Psoas muscle (tissue), 8 donors: ENCODE measurements around the gene CDK6. TPM values are rescaled to one million over a fixed set of nuclear protein-coding genes. Genes with fewer than 3 reads are reported as not detected.

ENCODE experiments used
- ATAC-seq, 4 donors: fragments of 200-7000 bp; cut with Tn5 transposase; one replicate each; pipeline ENCODE4 v1.9.1; 2020; ENCODE audit warnings: moderate library complexity in 3 of 4, mild to moderate bottlenecking in 2 of 4
- DNase-seq, 2 donors: peaks; one replicate each; pipeline ENCODE4 v3.0.0-alpha.2; 2020
- H3K27ac ChIP-seq: fragments of 200-600 bp; one replicate; pipeline ENCODE4 v1.8.0; 2022
- H3K27me3 ChIP-seq, 3 donors: fragments of 200-600 bp in 1 of 3; one replicate each; pipeline versions ENCODE4 v1.6.1 to v1.8.0; 2013 to 2022; ENCODE audit warnings: low read length in 2 of 3, mild to moderate bottlenecking in 2 of 3, moderate library complexity in 1 of 3; ENCODE audit not compliant: insufficient read depth in 3 of 3
- H3K36me3 ChIP-seq, 2 donors: fragments of 200-600 bp in 1 of 2; one replicate each; pipeline versions ENCODE4 v1.6.1 to v1.8.0; 2013 to 2022; ENCODE audit warnings: low read depth in 1 of 2, mild to moderate bottlenecking in 1 of 2, moderate library complexity in 1 of 2; ENCODE audit not compliant: insufficient read depth in 1 of 2
- H3K4me1 ChIP-seq: fragments of 200-600 bp; one replicate; pipeline ENCODE4 v1.8.0; 2022
- H3K4me3 ChIP-seq: fragments of 200-600 bp; one replicate; pipeline ENCODE4 v1.8.0; 2022; ENCODE audit warnings: mild to moderate bottlenecking
- H3K9me3 ChIP-seq: fragments of 200-600 bp; one replicate; pipeline ENCODE4 v1.8.0; 2022
- WGBS, 3 donors: extraction: QIAGEN DNeasy Blood & Tissue Kit; methylation state at CpG; one replicate each; pipeline versions ENCODE4 v1.1.6 to v1.1.7; 2013; 5-methylcytosine and 5-hydroxymethylcytosine counted together
- intact Hi-C, 2 donors: fragments of 100-400 bp; cut with DNase I; formaldehyde crosslinking; loops; one replicate each; pipeline versions ENCODE4 v1.11.0 to v1.14.2; 2022
- polyA plus RNA-seq, 3 donors: library from polyadenylated mRNA; stranded (reverse); fragments of 200-250 nt; gene quantifications; one replicate each; pipeline ENCODE4 v1.2.3, GENCODE V29; 2013
- total RNA-seq, 4 donors: library from RNA; stranded (reverse); fragmentation: NEBNext Ultra II Directional in 2 of 4; extraction: Animal tissue kit (Norgen Biotek cat#: 25700) in 2 of 4; gene quantifications; one replicate each; pipeline versions ENCODE4 v1.2.1 to v1.2.4, GENCODE V29; 2021 to 2023
- TF ChIP-seq, protein P1 (sequence below): fragments of 200-600 bp; IDR thresholded peaks from one replicate; pipeline ENCODE4 v1.8.0; 2022; ENCODE audit warnings: antibody characterized with exemption
- donor health status: healthy with polysubstance abuse.
- donor health status: DM: no; HTN: no; CAD: no; lungs with moderate emphysema.
- donor health status: Bipolar disorder and iron deficiency.
- donor health status: healthy.
- donor health status: DM: yes; HTN: yes; CAD: no.
- donor health status: DM: no; HTN: no; CAD: no.
- donor health status: DM: no; HTN: no; CAD: no.
- donor health status: DM: yes; HTN: yes; CAD: no.

The CDK6 gene
- total and polyA plus RNA-seq, 7 donors: 0.39 to 8.0 (median 3.2) TPM

DNA sequence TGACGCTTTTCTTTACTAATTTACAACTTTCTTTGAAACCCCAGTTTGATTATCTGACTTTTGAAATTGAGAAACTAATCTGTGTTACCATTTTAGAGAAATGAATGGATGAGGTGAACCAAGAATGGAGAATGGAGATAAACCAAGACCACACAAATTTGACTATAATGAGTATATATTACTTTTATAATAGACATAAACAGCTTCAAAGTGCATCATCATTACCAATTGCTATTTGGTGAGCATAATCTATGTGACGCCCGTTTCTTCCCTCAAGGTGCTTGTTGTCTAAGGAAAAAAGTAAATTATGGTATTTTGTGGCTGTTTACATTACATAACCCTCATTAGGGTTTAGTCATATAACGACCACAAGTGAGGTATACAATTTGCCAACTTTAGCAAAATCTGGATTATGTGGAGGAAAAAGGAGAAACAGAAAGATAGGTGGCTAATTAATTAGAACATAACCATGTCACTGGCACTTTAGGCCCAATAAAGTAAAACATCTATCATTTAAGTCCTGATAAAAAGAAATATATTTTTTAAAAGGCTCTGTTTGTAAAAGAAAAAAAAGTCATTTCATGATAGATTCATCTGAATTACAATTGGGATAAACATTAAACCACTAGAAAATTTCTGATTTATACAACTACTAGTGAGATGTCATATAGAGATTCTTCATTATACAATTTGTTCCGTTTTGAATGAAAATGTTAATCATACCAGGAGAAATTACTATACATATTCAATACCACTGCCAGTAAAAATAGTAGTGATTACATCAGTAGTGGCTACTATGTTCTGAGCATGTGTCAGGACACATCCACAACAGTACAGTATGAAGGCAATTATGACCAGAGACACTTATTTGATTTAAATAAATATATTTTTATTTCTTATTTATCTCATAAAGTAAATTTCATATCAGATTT, 128.0 kb downstream of the CDK6 start:
- no peak overlapping the region for H3K4me3 ChIP-seq
- H3K27me3 ChIP-seq: no peaks in the 10 kb centered on the region
- intact Hi-C loops: no loop called here
- 87 to 93% (median 90%) methylated on average over 5 of the region's 5 CpGs for WGBS, 3 donors
- H3K4me1 ChIP-seq: no peaks in the 10 kb centered on the region
- no peaks in the 10 kb centered on the region for H3K36me3 ChIP-seq
- no peak for ATAC-seq
- H3K9me3 ChIP-seq: no peaks in the 10 kb centered on the region
- DNase-seq: no peak
- TF ChIP-seq, protein P1, sequence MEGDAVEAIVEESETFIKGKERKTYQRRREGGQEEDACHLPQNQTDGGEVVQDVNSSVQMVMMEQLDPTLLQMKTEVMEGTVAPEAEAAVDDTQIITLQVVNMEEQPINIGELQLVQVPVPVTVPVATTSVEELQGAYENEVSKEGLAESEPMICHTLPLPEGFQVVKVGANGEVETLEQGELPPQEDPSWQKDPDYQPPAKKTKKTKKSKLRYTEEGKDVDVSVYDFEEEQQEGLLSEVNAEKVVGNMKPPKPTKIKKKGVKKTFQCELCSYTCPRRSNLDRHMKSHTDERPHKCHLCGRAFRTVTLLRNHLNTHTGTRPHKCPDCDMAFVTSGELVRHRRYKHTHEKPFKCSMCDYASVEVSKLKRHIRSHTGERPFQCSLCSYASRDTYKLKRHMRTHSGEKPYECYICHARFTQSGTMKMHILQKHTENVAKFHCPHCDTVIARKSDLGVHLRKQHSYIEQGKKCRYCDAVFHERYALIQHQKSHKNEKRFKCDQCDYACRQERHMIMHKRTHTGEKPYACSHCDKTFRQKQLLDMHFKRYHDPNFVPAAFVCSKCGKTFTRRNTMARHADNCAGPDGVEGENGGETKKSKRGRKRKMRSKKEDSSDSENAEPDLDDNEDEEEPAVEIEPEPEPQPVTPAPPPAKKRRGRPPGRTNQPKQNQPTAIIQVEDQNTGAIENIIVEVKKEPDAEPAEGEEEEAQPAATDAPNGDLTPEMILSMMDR: no peak
- H3K27ac ChIP-seq: no peak overlapping the region

DNA sequence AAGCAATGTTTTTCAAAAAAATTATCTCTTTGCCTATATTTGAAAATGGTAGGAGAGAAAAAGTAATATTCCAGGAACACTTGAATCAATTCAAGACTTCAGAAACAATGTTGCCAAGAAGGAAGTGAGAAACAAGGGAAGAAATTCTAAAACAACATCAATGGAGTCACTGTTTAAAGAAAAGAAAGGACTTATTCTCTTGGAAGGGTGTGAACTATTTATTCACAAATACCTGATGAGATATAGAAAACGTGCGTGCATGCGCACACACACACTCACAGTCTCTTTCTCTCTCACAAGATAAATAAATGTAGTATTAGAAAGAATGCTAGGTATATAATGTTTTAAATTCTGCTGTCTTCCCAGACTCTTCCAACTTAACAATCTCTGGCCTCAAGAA, 128.9 kb downstream of the CDK6 start:
- Histone ChIP-seq H3K36me3 (no peaks in the 10 kb centered on the region), H3K27me3 (no peaks in the 10 kb centered on the region), H3K27ac (no peak overlapping the region), H3K4me1 (no peaks in the 10 kb centered on the region), H3K4me3 (no peak overlapping the region), H3K9me3 (no peaks in the 10 kb centered on the region)
- intact Hi-C loops: no loop called here
- no peak for ATAC-seq
- WGBS, 3 donors: 87 to 92% (median 89%) methylated on average over 3 of the region's 3 CpGs
- TF ChIP-seq, protein P1: no peak
- DNase-seq: no peak

DNA sequence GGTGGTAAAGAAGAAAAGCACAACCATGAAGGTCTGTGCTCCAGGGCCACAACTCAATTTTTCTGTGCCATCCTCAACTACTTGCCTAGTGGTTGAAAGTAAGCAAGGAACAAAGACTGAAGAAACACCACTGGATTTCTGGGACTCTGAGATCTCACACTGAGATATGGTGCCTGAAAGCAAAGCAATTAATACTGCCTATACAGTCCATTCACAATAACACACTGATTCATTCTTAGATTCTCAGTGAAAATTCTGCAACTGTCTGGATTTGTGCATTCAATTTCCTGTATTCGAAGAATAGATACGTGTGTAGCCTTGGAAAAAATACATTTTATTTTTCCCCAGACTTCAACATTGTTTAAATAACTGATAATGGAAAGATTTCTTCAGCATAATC, 129.8 kb downstream of the CDK6 start:
- no peaks in the 10 kb centered on the region for H3K9me3 ChIP-seq
- H3K27ac ChIP-seq: no peak overlapping the region
- H3K27me3 ChIP-seq: no peaks in the 10 kb centered on the region
- intact Hi-C loops: no loop called here
- WGBS, 3 donors: 85 to 92% (median 90%) methylated on average over 2 of the region's 2 CpGs
- DNase-seq: no peak
- no peaks in the 10 kb centered on the region for H3K4me1 ChIP-seq
- H3K4me3 ChIP-seq: no peak overlapping the region
- no peak for ATAC-seq
- no peaks in the 10 kb centered on the region for H3K36me3 ChIP-seq
- TF ChIP-seq, protein P1: no peak

DNA sequence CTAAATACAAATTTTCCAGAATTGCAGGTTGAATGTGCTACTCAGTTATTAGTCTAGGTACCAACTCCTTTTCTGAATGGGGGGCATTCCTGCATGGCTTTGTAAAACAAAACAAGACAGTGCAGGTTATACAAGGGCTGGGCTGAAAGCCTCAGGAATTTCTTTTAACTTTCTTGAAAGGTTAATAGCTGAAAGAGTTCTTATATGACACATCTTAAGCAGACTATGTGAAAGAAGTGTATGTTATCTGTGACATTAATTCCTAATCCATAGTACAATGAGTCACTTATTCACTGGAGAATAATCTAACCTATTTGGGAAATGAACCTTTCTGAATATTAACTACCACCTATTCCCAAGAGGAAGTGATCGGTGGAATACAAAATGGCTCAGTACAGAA, 130.5 kb downstream of the CDK6 start:
- Histone ChIP-seq H3K27ac (no peak overlapping the region), H3K9me3 (no peaks in the 10 kb centered on the region), H3K27me3 (no peaks in the 10 kb centered on the region), H3K4me3 (no peak overlapping the region), H3K4me1 (no peaks in the 10 kb centered on the region), H3K36me3 (no peaks in the 10 kb centered on the region)
- intact Hi-C loops: no loop called here
- WGBS, 3 donors: 91 to 97% (median 96%) methylated on average over 1 of the region's 1 CpG
- DNase-seq (no peak), ATAC-seq (no peak)
- TF ChIP-seq, protein P1: no peak
